ENCODE data around the gene ZNF207.
"Not testable (repeated sequence)": the region's sequence is repeated elsewhere in the genome, so short reads cannot be mapped to it uniquely, and the experiment has no call there.

ZNF207 gene

GRCh38 chr17:32388613-32389459, 38.9 kb downstream of the ZNF207 start:
- no peaks in the 10 kb centered on the region for H3K4me1 ChIP-seq
- H3K36me3 ChIP-seq (ENCODE audit: control insufficient read depth, insufficient read depth, low read length) = no peaks in the 10 kb centered on the region
- H3K79me2 ChIP-seq = no peaks in the 10 kb centered on the region
- no peak overlapping the region for H2AFZ ChIP-seq
- H3K4me2 ChIP-seq (ENCODE audit: low read length) = no peak overlapping the region
- H3K9me3 ChIP-seq (ENCODE audit: control insufficient read depth, low read length) = no peaks in the 10 kb centered on the region
- no peaks in the 10 kb centered on the region for H3K27me3 ChIP-seq (ENCODE audit: control insufficient read depth, insufficient read depth, low read length)
- H3K27ac ChIP-seq = no peak overlapping the region
- no peak overlapping the region for H3K9ac ChIP-seq
- no peak overlapping the region for H3K4me3 ChIP-seq (ENCODE audit: low read depth, low read length)
- TF ChIP-seq CTCF (IDR thresholded peaks at IDR 0.05) = no peak

DNA sequence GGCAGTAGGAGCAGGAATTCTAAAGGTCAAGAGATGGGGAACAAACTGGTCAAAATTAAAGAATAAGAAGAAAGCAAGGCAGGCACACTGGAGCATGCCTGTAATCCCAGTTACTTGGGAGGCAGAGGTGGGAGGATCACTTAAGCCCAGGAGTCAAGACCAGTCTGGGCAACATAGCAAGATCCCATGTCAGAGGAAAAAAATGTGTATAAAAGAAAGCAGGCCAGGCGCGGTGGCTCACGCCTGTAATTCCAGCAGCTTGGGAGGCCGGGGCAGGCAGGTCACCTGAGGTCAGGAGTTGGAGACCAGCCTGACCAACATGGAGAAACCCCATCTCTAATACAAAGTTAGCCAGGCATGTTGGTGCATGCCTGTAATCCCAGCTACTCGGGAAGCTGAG, 43.9 kb downstream of the ZNF207 start:
- no peak for TF ChIP-seq CTCF (IDR thresholded peaks at IDR 0.05)
- H3K36me3 ChIP-seq (ENCODE audit: control insufficient read depth, insufficient read depth, low read length) = no peaks in the 10 kb centered on the region

DNA sequence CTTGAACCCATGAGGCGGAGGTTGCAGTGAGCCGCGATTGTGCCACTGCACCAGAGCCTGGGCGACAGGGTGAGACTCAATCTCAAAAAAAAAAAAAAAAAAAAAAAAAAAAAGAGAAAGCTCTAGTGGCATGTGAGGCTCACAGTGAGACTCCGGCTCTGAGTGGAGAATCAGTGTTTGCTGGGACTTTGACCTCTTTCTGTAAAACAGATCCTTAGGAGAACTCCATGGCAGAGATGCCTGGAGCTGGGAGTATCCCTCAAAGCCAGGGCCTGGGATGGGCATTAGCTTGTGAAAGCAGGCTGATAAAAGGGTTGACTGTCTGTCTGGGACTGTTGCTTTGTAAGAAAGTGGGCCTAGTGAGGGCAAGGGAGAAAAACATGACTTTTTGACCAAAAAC, 46.4 kb downstream of the ZNF207 start:
- Histone ChIP-seq H3K36me3 (ENCODE audit: control insufficient read depth, insufficient read depth, low read length) (no peaks in the 10 kb centered on the region), H3K27ac (no peak overlapping the region), H3K4me3 (ENCODE audit: low read depth, low read length) (no peak overlapping the region), H3K9ac (no peak overlapping the region), H3K9me3 (ENCODE audit: control insufficient read depth, low read length) (no peaks in the 10 kb centered on the region), H3K4me1 (no peaks in the 10 kb centered on the region), H3K79me2 (no peaks in the 10 kb centered on the region), H3K4me2 (ENCODE audit: low read length) (no peak overlapping the region), H2AFZ (no peak overlapping the region), H3K27me3 (ENCODE audit: control insufficient read depth, insufficient read depth, low read length) (no peaks in the 10 kb centered on the region)
- TF ChIP-seq CTCF (IDR thresholded peaks at IDR 0.05) = no peak

More for the DNA sequence above, 43.9 kb downstream of the ZNF207 start:
- Histone ChIP-seq H3K9me3 (ENCODE audit: control insufficient read depth, low read length) (no peaks in the 10 kb centered on the region), H3K27ac (no peak overlapping the region), H2AFZ (no peak overlapping the region), H3K4me2 (ENCODE audit: low read length) (no peak overlapping the region), H3K4me3 (ENCODE audit: low read depth, low read length) (no peak overlapping the region), H3K79me2 (no peaks in the 10 kb centered on the region), H3K9ac (no peak overlapping the region), H3K4me1 (no peaks in the 10 kb centered on the region), H3K27me3 (ENCODE audit: control insufficient read depth, insufficient read depth, low read length) (no peaks in the 10 kb centered on the region)

- no peak for TF ChIP-seq CTCF (IDR thresholded peaks at IDR 0.05)
- Histone ChIP-seq H3K27ac (no peak overlapping the region), H3K27me3 (ENCODE audit: control insufficient read depth, insufficient read depth, low read length) (no peaks in the 10 kb centered on the region), H3K4me3 (ENCODE audit: low read depth, low read length) (no peak overlapping the region), H3K79me2 (no peaks in the 10 kb centered on the region), H3K36me3 (ENCODE audit: control insufficient read depth, insufficient read depth, low read length) (no peaks in the 10 kb centered on the region), H3K4me2 (ENCODE audit: low read length) (no peak overlapping the region), H3K4me1 (no peaks in the 10 kb centered on the region), H2AFZ (no peak overlapping the region), H3K9ac (no peak overlapping the region), H3K9me3 (ENCODE audit: control insufficient read depth, low read length) (no peaks in the 10 kb centered on the region)
Observed at GRCh38 chr17:32398946-32399345, 49.0 kb downstream of the ZNF207 start.

DNA sequence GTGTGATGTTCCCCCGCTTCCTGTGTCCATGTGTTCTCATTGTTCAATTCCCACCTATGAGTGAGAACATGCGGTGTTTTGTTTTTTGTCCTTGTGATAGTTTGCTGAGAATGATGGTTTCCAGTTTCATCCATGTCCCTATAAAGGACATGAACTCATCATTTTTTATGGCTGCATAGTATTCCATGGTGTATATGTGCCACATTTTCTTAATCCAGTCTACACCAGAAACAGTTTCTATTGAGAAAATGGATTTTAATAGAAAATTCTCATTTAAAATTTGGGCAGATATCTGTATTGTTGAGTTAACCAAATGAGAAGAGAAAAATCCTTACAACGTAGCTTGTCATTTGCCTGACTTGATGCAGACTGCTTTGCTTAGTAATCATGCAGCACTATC, 60.1 kb downstream of the ZNF207 start:
- not testable (repeated sequence) for H3K4me3 ChIP-seq (ENCODE audit: low read depth, low read length); H3K36me3 ChIP-seq (ENCODE audit: control insufficient read depth, insufficient read depth, low read length); H2AFZ ChIP-seq; H3K9me3 ChIP-seq (ENCODE audit: control insufficient read depth, low read length); H3K9ac ChIP-seq; H3K79me2 ChIP-seq; H3K27me3 ChIP-seq (ENCODE audit: control insufficient read depth, insufficient read depth, low read length)
- H3K4me2 ChIP-seq (ENCODE audit: low read length) = peak overlapping the region; percentile 9
- peaks cover 17% of the 10 kb centered on the region for H3K4me1 ChIP-seq
- peak overlapping the region; percentile 71 for H3K27ac ChIP-seq

Data from parathyroid adenoma (tissue), 2 donors.